Testis (tissue), 3 donors: ENCODE measurements around the gene MRPL2. TPM values are rescaled to one million over a fixed set of nuclear protein-coding genes. Genes with fewer than 3 reads are reported as not detected.
A peak's percentile ranks its signal among the peaks of the same experiment; 100 is the strongest.

Experiments used
- DNase-seq: peaks from one replicate; pipeline ENCODE4 v3.0.0-alpha.2; 2019
- H3K27ac ChIP-seq, 2 donors: fragments of 200-600 bp; sonication (generic); one replicate each; pipeline ENCODE4 v1.5.1; 2019
- H3K27me3 ChIP-seq: fragments of 200-600 bp; sonication (generic); one replicate; pipeline ENCODE4 v1.5.1; 2019
- H3K36me3 ChIP-seq: fragments of 200-600 bp; sonication (generic); one replicate; pipeline ENCODE4 v1.5.1; 2017; ENCODE audit warnings: low read depth; ENCODE audit errors: missing control alignments
- H3K4me1 ChIP-seq: fragments of 200-600 bp; sonication (generic); one replicate; pipeline ENCODE4 v1.5.1; 2019
- H3K4me3 ChIP-seq, 2 donors: fragments of 200-600 bp; sonication (generic); one replicate each; pipeline ENCODE4 v1.5.1; 2017 to 2019
- H3K9me3 ChIP-seq: fragments of 200-600 bp; sonication (generic); one replicate; pipeline ENCODE4 v1.5.1; 2017
- CTCF ChIP-seq, 3 experiments: fragments of 450-650 bp in 2 of 3; fragments of 200-600 bp in 1 of 3; sonication (generic) in 1 of 3; IDR thresholded peaks; one replicate each; pipeline ENCODE4 v1.5.1; 2016 to 2019; ENCODE audit warnings: antibody characterized with exemption in 3 of 3, mild to moderate bottlenecking in 2 of 3, moderate library complexity in 1 of 3
- POLR2A ChIP-seq: fragments of 450-650 bp; IDR thresholded peaks from one replicate; pipeline ENCODE4 v1.6.1; 2017; ENCODE audit warnings: antibody characterized with exemption, mild to moderate bottlenecking, moderate library complexity
- WGBS, 2 donors: methylation state at CpG; one replicate each; pipeline ENCODE4 v1.1.5; 2018; 5-methylcytosine and 5-hydroxymethylcytosine counted together
- intact Hi-C: fragments of 100-400 bp; cut with DNase I; formaldehyde crosslinking; loops from one replicate; pipeline ENCODE4 v1.15.1; 2023; ENCODE audit warnings: low total_unique reads
- polyA plus RNA-seq: library from polyadenylated mRNA; stranded (reverse); fragments of 350-450 nt; fragmentation: Illumina TruSeq; extraction: RNeasy Lipid Tissue Mini Kit (QIAGEN cat#74804); gene quantifications from one replicate; pipeline ENCODE4 v1.2.3, GENCODE V29; 2014; ENCODE audit warnings: low read depth, low replicate concordance; ENCODE audit not compliant: insufficient read depth
- total RNA-seq, 2 donors: library from RNA; depleted of rRNA; stranded (reverse); fragments of >200 nt; gene quantifications; one replicate each; pipeline ENCODE4 v1.2.3, GENCODE V29; 2016

MRPL2 gene
- total and polyA plus RNA-seq, 3 donors from 2014 or later, result 37.2 to 72.8 (median 54.8) TPM

GRCh38 chr6:43095939-43096338 lies 36.7 kb upstream of the MRPL2 start:
- Histone ChIP-seq H3K4me3 (no peak overlapping the region), H3K4me1 (peaks cover 17% of the 10 kb centered on the region), H3K9me3 (no peaks in the 10 kb centered on the region), H3K27ac (no peak overlapping the region), H3K27me3 (no peaks in the 10 kb centered on the region), H3K36me3 (no peaks in the 10 kb centered on the region)
- TF ChIP-seq POLR2A (no peak), CTCF (IDR thresholded peaks at IDR 0.05) (no peak)
- intact Hi-C loops, result no loop called here
- DNase-seq, result no peak
- 73 to 74% methylated on average over 7 of the region's 7 CpGs for WGBS, 2 donors

- Histone ChIP-seq H3K4me1 (peaks cover 32% of the 10 kb centered on the region), H3K9me3 (no peaks in the 10 kb centered on the region), H3K27me3 (no peaks in the 10 kb centered on the region), H3K27ac (peak overlapping the region; percentile 70 to 83), H3K36me3 (no peaks in the 10 kb centered on the region), H3K4me3 (peak overlapping the region; percentile 26 to 27)
- intact Hi-C loops, result no loop called here
- peak; percentile 91 for DNase-seq
- WGBS, 2 donors, result 12 to 14% methylated on average over 9 of the region's 9 CpGs
- no peak for TF ChIP-seq CTCF (IDR thresholded peaks at IDR 0.05)
- no peak for TF ChIP-seq POLR2A
These were observed 34.4 kb upstream of the MRPL2 start for GRCh38 chr6:43093436-43094289.

GRCh38 chr6:43092635-43093034 lies 33.4 kb upstream of the MRPL2 start:
- Histone ChIP-seq H3K4me3 (no peak overlapping the region), H3K27ac (no peak overlapping the region), H3K9me3 (no peaks in the 10 kb centered on the region), H3K36me3 (no peaks in the 10 kb centered on the region), H3K27me3 (no peaks in the 10 kb centered on the region), H3K4me1 (peaks cover 32% of the 10 kb centered on the region)
- no peak for TF ChIP-seq CTCF (IDR thresholded peaks at IDR 0.05)
- TF ChIP-seq POLR2A, result no peak
- intact Hi-C loops, result no loop called here
- no peak for DNase-seq

GRCh38 chr6:43091436-43091991 lies 32.3 kb upstream of the MRPL2 start:
- WGBS, 2 donors, result 91 to 92% methylated on average over 10 of the region's 10 CpGs

More at GRCh38 chr6:43091436-43091991, 32.3 kb upstream of the MRPL2 start:
- no peak for DNase-seq
- intact Hi-C loops, result no loop called here
- Histone ChIP-seq H3K27ac (no peak overlapping the region), H3K27me3 (no peaks in the 10 kb centered on the region), H3K36me3 (no peaks in the 10 kb centered on the region), H3K4me3 (no peak overlapping the region), H3K9me3 (no peaks in the 10 kb centered on the region), H3K4me1 (peaks cover 26% of the 10 kb centered on the region)
- no peak for TF ChIP-seq CTCF (IDR thresholded peaks at IDR 0.05)
- TF ChIP-seq POLR2A, result no peak
